RWPE2 (cell line): ENCODE data around the gene SEMA3F.

Source experiments
- ATAC-seq: fragments of 200-7000 bp; cut with Tn5 transposase; 3 replicates; pipeline ENCODE4 v1.9.1; 2021; ENCODE audit warnings: low read depth
- DNase-seq: peaks from one replicate; pipeline ENCODE4 v3.0.0-alpha.2; 2020; ENCODE audit warnings: low spot score
- H3K27ac ChIP-seq: fragments of 450-650 bp; 2 replicates; pipeline ENCODE4 v1.5.1; 2017; ENCODE audit warnings: mild to moderate bottlenecking; ENCODE audit not compliant: poor library complexity, severe bottlenecking
- H3K27me3 ChIP-seq: fragments of 250-450 bp; sonication (Bioruptor Pico); 2 replicates; pipeline ENCODE4 v1.5.1; 2021; ENCODE audit warnings: mild to moderate bottlenecking, moderate library complexity; ENCODE audit not compliant: insufficient read depth, poor library complexity, severe bottlenecking
- H3K36me3 ChIP-seq: fragments of 250-450 bp; sonication (Bioruptor Pico); 2 replicates; pipeline ENCODE4 v1.5.1; 2020; ENCODE audit warnings: low read depth, mild to moderate bottlenecking, moderate library complexity
- H3K4me1 ChIP-seq: fragments of 250-450 bp; sonication (Bioruptor Pico); 2 replicates; pipeline ENCODE4 v1.5.1; 2021; ENCODE audit warnings: mild to moderate bottlenecking, moderate library complexity; ENCODE audit not compliant: insufficient read depth, poor library complexity, severe bottlenecking
- H3K4me3 ChIP-seq: fragments of 250-450 bp; sonication (Bioruptor Pico); 2 replicates; pipeline ENCODE4 v1.5.1; 2021; ENCODE audit warnings: mild to moderate bottlenecking, moderate library complexity; ENCODE audit not compliant: severe bottlenecking
- H3K9me3 ChIP-seq: fragments of 250-450 bp; sonication (Bioruptor Pico); 2 replicates; pipeline ENCODE4 v1.5.1; 2021; ENCODE audit warnings: mild to moderate bottlenecking, moderate library complexity; ENCODE audit not compliant: severe bottlenecking
- TF ChIP-seq, protein P1 (sequence below): fragments of 450-650 bp; IDR thresholded peaks from one replicate; pipeline ENCODE4 v1.5.1; 2017; ENCODE audit warnings: mild to moderate bottlenecking, moderate library complexity; ENCODE audit not compliant: poor library complexity, severe bottlenecking

Gene SEMA3F

DNA sequence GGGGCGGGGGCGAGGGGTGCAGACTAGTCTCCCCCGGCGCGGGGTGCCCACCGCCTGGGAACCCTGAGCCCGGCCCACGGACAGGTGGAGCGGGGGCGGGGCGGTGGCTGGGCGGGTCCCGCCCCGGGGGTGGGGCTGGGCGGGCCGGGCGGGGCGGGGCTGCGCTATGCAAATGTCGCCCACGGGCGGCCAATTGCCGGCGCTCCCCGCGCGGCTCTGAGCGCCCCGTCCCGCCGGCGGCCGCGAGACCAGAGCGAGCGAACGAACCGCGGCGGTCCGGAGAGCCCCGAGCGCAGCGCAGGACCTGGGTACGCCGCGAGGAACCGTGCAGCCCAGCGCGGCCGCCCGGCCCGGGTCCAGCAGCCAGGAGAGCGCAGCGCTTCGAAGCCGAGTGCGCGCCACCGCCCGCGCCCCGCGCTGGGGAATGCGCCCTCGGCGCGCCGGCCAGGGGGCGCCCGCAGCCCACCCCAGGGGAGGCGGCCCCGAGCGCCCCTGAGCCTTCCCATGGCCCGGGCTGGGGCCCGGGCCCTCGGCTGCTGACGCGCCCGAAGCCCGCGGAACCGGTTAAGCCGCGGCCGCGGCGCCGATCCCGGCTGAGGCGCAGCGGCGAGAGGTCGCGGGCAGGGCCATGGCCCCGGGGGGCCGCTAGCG lies at the start of gene SEMA3F:
SEMA3F (plus strand) TSS at position 485 of the 651 bp plus-strand sequence. CDS start 4,299 bp downstream, outside the sequence.
- DNase-seq (no peak), ATAC-seq (peak; percentile 39)
- peaks cover 20% of the 10 kb centered on the region for H3K36me3 ChIP-seq
- TF ChIP-seq, protein P1, sequence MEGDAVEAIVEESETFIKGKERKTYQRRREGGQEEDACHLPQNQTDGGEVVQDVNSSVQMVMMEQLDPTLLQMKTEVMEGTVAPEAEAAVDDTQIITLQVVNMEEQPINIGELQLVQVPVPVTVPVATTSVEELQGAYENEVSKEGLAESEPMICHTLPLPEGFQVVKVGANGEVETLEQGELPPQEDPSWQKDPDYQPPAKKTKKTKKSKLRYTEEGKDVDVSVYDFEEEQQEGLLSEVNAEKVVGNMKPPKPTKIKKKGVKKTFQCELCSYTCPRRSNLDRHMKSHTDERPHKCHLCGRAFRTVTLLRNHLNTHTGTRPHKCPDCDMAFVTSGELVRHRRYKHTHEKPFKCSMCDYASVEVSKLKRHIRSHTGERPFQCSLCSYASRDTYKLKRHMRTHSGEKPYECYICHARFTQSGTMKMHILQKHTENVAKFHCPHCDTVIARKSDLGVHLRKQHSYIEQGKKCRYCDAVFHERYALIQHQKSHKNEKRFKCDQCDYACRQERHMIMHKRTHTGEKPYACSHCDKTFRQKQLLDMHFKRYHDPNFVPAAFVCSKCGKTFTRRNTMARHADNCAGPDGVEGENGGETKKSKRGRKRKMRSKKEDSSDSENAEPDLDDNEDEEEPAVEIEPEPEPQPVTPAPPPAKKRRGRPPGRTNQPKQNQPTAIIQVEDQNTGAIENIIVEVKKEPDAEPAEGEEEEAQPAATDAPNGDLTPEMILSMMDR = peak; percentile 52
- peak within 1 kb of the TSS; percentile 97 for H3K27ac ChIP-seq
- H3K27me3 ChIP-seq = no peaks in the 10 kb centered on the region
- peak within 1 kb of the TSS; percentile 64 for H3K4me3 ChIP-seq
- no peaks in the 10 kb centered on the region for H3K9me3 ChIP-seq
- H3K4me1 ChIP-seq = peaks cover 50% of the 10 kb centered on the region

DNA sequence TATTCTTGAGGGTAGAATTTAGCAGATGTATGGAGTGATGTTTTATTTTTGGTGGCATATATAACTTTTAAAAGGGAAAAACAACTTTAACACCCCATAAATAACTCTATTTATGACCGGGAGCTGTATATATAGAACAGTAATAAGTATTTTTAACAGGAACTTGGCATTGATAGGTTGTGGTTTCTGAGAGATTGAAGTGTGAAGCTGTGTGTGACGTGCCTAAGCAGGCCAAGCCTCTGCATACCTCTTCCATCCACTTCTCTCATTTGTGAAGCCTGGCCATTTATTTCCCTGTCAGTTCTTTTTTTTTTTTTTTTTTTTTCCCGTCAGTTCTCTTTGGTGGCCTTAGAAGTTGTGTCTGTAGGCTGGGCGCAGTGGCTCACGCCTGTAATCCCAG lies 43.4 kb upstream of the SEMA3F start:
- no peak overlapping the region for H3K27ac ChIP-seq
- no peaks in the 10 kb centered on the region for H3K4me1 ChIP-seq
- no peaks in the 10 kb centered on the region for H3K9me3 ChIP-seq
- no peaks in the 10 kb centered on the region for H3K27me3 ChIP-seq
- DNase-seq (no peak), ATAC-seq (no peak)
- TF ChIP-seq, protein P1 = no peak
- peaks cover 95% of the 10 kb centered on the region for H3K36me3 ChIP-seq
- no peak overlapping the region for H3K4me3 ChIP-seq

DNA sequence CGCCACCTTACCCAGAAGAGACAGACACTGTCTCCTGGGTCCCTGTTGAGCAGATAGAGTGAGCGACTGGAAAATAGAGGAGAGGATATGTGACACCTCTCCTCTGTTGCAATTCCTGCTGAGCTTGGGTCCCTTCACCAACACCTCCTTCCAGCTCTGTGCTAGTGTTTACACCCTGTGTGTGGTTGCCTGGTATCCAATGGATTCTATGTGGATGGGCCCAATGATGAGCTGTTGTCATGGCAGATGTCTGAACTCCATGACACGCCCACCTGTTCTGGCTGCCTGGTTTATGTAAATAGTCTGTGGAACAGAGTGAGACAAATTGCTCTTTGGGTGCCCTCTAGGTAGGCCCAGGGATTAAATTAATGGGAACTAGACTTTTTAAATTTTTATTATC lies 42.7 kb upstream of the SEMA3F start:
- Histone ChIP-seq H3K27me3 (no peaks in the 10 kb centered on the region), H3K4me3 (no peak overlapping the region), H3K36me3 (peaks cover 95% of the 10 kb centered on the region), H3K9me3 (no peaks in the 10 kb centered on the region), H3K4me1 (no peaks in the 10 kb centered on the region), H3K27ac (no peak overlapping the region)
- TF ChIP-seq, protein P1 = no peak
- no peak for DNase-seq
- peak; percentile 43; the same call in 1 of the 3 replicates for ATAC-seq

DNA sequence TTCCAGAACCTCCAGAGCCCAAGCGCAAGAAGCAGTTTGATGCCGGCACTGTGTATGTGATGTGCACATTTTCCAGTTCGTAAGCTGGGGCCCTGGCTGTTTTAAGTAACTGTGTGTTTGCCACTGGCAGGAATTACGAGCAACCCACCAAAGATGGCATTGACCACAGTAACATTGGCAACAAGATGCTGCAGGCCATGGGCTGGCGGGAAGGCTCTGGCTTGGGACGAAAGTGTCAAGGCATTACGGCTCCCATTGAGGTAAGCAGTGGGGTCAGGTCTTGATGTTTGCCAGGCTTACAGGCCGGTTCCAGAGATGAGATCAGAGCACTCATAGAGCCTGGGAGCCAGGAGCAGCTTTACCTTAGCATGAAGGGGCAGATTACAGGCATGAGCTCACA lies 38.0 kb upstream of the SEMA3F start:
- no peak overlapping the region for H3K27ac ChIP-seq
- H3K9me3 ChIP-seq = no peaks in the 10 kb centered on the region
- H3K4me1 ChIP-seq = peaks cover 4% of the 10 kb centered on the region
- H3K36me3 ChIP-seq = peaks cover 69% of the 10 kb centered on the region
- no peaks in the 10 kb centered on the region for H3K27me3 ChIP-seq
- H3K4me3 ChIP-seq = no peak overlapping the region
- TF ChIP-seq, protein P1 = no peak
- DNase-seq (no peak), ATAC-seq (no peak)

DNA sequence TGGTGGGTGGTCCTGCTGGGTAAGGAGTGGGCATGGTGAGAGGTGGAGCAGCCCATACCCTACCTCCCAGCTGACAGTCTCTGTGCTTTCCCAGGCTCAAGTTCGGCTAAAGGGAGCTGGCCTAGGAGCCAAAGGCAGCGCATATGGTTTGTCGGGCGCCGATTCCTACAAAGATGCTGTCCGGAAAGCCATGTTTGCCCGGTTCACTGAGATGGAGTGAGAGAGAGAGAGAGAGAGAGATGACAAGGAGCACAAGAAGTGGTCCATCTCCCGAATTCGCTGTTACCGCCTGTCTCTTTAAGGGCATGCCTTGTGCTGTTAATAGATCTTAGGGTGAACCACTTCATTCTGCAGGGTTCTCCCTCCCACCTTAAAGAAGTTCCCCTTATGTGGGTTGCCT lies 36.9 kb upstream of the SEMA3F start:
- TF ChIP-seq, protein P1 = no peak
- Histone ChIP-seq H3K27me3 (no peaks in the 10 kb centered on the region), H3K27ac (no peak overlapping the region), H3K9me3 (no peaks in the 10 kb centered on the region), H3K36me3 (peaks cover 59% of the 10 kb centered on the region), H3K4me3 (no peak overlapping the region), H3K4me1 (peaks cover 6% of the 10 kb centered on the region)
- ATAC-seq (no peak), DNase-seq (no peak)
